Right hindlimb (tissue), 1 donor: ENCODE data around the gene LRRC4.
A peak's percentile ranks its signal among the peaks of the same experiment; 100 is the strongest.

Experiments used
- DNase-seq: peaks from one replicate; pipeline ENCODE4 v3.0.0-alpha.2; 2018

The LRRC4 gene

DNA sequence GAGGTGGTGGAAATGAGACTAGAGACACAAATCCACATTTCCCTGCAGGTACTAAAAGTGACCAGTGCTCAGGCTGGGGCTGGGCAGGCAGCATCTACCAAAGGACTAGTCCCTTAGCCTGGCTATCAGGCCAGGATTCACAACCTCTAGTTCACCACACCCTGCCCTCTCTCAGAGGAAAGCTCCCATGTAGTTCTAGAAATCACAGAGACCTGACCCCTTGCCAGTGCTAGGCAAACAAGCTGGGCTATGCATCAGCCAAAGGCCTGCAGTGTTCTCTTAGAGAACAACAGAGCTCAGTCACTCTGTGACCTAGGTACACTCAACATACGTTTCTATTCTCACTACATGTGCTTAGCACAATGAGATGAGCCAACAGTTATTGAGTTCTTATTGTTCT is 26.7 kb upstream of the LRRC4 start:
- no peak for DNase-seq

DNA sequence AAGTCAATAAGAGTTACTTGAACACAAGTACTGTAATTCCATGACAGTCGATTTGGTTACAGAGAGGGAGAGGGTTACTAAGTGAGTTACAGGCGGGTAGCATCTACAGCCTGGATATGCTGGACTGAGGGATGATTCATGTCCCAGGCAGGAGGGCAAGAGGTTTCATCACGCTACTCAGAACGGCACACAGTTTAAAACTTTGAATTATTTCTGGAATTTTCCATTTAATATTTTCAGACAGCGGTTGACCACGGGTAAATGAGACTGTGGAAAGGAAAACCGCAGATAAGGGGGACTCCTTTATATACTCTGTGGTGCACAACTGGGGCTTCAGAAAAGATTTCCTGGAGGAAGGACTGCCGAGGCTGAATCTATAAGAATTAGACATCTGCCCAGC is 25.7 kb upstream of the LRRC4 start:
- no peak for DNase-seq

- no peak for DNase-seq
Observed at GRCh38 chr7:128055637-128056036, 24.4 kb upstream of the LRRC4 start.

DNA sequence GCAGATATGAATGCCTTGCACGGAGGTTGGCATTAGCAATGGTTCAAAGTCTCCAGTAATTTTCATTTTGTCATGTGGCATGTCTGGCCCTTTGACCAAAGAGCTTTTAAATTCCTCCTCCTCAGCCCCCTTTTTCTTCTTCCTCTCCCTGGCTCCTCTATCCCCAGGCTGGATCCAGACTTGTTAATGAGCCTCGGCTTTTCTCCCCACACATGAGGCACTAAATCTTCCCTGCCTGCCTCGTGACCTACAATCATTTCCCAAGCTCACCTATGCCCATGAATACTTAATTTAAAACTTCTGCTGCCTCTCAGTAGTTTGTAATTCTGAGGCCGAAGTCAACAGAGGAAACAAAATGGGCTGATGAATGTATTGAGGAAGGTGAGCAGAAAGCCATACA is 23.3 kb upstream of the LRRC4 start:
- DNase-seq, result no peak

DNA sequence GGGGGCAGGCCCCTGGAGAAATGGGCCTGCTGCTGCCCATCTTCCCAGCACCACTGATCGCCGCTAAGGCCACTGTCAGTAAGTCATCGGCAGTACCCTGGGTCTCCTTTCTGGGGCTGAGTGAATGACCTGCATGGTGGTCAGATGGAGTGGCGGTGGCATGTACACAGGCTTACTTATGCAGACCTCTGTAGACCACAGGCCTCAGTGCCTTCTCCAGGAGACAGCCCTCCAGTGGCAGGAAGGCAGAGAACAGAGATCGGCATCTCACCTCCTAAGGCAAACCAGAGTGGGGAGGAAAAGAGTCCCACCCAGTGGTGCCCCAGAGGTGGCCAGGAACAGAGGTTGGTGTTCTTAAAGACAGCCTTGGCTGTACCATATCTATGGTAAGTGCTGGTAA is 22.8 kb upstream of the LRRC4 start:
- no peak for DNase-seq

DNA sequence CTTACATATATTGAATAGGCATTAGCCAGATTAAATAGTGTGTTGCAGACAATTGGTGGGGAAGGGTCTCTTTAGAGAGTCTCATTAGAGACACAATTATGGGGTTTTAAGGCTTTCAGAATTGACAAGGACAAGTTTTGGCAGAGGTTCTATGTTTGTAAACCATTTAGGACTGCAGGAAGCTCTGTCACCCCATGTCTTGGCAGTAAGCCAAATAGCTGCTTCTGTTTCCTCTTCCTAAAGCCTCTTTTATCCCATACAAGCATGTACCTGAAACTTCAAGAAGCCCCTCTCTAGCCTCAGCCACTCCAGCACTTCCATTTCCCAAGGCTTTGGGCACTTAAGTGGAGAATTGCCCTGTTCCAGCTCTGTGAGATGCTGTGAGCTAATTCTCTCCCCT is 21.8 kb upstream of the LRRC4 start:
- DNase-seq, result no peak

DNA sequence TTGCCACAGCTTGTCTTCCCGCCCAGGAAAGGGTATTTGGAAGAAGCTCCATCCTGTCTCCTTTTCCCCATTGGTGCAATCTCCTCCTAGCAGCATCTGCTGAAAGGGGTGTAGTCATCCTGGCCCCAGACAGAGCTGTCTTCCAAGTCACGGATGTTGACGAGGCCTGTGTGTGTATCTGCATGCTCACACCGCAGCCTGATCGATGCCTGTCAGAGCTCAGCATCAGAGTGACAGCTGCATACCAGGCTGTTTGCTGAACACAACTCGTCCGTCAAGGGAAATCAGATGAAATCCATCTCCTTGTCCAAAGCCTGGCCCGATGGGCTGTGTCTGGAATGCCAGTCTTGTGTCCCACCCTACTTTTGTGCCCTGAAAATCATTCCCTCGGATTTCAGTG is 21.2 kb upstream of the LRRC4 start:
- DNase-seq, result no peak

DNA sequence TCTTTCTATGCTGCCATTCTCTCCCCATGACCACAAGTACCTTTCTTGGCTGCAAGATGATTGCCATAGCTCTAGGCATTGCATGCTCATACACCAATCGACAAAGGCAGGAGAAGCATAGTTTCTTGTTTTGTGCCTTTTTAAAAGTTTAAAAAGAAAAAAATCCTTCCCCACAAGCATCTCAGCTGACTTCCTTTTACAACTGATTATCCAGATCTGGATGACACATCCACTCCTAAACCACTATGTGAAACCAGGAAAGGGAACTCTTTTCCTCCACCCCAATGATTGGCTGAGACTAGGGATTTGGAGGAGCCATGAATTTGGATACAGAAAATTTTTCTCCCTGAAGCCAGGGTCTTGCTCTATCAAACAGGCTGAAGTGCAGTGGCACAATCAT is 14.5 kb upstream of the LRRC4 start:
- DNase-seq, result no peak

DNA sequence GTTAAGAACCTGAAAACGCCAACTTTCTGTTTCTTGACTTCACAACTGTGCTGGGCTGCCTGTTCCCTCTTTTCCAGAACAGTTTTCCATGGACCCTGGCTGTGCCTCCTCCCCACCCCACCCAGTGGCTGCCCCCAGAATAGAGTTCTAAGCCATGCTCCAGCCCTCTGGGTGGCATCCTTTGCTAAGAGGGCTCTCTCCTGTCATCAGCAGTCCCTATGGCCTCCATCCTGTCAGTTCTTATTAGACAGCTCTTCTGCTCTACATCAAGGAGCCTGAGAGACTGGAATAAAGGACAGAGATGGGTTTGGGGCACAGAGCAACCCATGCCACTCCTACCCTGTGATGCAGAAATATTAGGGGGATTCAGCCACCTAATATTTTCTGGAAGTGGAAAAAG is 13.9 kb upstream of the LRRC4 start:
- no peak for DNase-seq

DNA sequence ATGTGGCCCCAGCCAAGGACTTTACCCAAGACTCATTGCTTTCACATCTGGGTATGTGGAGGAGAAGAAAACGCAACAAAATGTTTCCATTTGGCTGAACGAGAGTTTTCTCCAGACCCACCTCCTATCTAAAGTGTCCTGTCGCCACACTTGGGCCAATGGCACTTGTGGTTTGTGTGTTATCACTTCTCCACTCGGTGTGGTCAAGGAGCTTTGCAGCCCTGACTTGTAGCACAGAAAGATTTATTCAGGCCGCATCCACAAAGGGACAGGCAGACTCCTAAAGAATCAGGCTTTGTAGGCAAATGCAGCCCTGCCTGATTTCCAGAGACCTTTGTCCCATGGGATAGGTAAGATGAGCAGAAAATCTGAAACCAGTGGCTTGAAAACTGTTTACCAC is 12.8 kb upstream of the LRRC4 start:
- no peak for DNase-seq

DNA sequence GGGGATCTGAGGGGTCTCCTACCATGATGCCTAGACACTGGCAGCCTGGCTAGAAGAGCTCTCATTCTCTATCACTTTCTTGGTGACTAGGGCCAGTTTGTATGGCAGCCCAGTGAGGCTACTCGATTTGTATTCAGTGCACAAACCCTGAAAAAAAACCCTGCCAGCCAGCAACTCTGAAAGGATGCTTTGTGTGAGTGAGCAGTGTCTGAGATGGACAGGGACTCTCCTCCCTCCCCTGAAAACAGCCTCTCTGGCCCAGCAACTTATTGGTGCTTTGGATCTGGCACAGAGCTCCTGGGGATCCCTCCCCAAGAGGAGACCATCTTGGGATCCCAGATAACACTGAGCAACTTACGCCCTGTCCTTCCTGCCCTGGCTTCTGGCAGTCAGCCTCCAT is 10.8 kb upstream of the LRRC4 start:
- no peak for DNase-seq

DNA sequence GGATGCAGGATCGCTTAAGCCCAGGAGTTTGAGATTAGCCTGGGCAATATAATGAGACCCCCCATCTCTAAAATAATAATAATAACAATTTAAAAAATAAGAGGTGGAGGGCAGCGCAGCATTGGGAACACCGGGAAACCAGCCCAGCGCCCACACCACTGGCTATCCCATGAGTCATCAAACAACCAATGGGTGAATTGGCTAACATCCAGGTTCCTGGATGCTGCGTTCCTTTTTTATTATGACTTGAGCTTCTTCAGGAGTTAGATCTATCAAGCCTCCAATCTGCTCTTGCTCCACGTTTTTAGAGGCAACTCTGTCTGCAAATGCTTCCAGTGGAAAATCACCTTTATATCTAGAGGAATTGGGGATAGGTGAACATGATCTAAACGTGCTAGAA is 10.0 kb upstream of the LRRC4 start:
- DNase-seq, result no peak

- no peak for DNase-seq
Observed at GRCh38 chr7:128040205-128040604, 9.0 kb upstream of the LRRC4 start.

DNA sequence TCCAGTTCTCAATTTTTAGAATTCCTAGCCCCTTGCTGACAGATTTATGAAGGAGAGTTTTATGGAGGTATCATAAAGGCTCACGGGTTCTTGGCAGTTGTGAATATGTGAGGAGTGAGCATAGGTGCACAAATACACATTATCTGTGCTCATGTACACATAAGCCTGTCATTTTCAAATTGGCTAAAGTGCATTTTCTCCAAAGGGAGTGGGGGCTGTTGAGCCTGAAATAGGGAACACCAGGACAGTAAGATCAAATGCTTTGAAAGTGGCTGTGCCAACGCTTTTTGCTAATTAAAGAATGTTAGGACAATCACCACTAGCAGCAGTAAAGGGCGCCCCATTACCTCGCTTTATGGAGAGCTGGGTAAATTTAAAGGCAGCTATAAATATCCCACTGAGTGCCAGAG is 8.3 kb upstream of the LRRC4 start:
- DNase-seq, result no peak

- DNase-seq, result no peak
Observed at GRCh38 chr7:128037880-128038619, 6.8 kb upstream of the LRRC4 start.

GRCh38 chr7:128037081-128037480 is 5.8 kb upstream of the LRRC4 start:
- DNase-seq, result no peak

- no peak for DNase-seq
Observed at GRCh38 chr7:128036226-128036940, 5.1 kb upstream of the LRRC4 start.

GRCh38 chr7:128035712-128036111 is 4.5 kb upstream of the LRRC4 start:
- no peak for DNase-seq

DNA sequence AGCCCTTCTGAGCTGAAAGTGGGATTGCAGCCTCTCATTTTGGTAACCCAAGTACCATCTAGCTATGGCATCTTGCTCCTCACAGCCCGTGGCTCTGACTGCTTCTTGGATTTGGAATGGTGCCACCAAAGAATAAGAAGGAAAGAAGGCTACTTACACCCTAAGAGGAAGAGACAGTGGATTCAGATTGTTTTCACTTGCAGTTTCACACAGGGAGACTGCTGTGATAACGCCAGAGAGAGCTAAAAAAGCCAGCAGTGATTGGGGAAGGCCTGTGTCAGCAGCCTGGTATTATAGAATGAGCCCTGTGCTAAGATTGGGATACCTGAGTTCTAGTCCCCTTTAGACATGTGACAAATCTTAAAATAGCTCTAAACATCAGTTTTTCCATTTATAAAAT is 3.6 kb upstream of the LRRC4 start:
- no peak for DNase-seq

GRCh38 chr7:128033246-128033645 is 2.0 kb upstream of the LRRC4 start:
- no peak for DNase-seq

GRCh38 chr7:128032605-128033235 is 1.5 kb upstream of the LRRC4 start:
- DNase-seq, result peak; percentile 47

GRCh38 chr7:128031901-128032604 is 816 bp upstream of the LRRC4 start:
- DNase-seq, result peak; percentile 56

- no peak for DNase-seq
Observed at GRCh38 chr7:128030263-128030653, 979 bp downstream of the LRRC4 start.
